ENCODE results near the gene ADAP1.

- TF ChIP-seq POLR2A (IDR thresholded peaks at IDR 0.05), result no peak
- TF ChIP-seq, protein P1, sequence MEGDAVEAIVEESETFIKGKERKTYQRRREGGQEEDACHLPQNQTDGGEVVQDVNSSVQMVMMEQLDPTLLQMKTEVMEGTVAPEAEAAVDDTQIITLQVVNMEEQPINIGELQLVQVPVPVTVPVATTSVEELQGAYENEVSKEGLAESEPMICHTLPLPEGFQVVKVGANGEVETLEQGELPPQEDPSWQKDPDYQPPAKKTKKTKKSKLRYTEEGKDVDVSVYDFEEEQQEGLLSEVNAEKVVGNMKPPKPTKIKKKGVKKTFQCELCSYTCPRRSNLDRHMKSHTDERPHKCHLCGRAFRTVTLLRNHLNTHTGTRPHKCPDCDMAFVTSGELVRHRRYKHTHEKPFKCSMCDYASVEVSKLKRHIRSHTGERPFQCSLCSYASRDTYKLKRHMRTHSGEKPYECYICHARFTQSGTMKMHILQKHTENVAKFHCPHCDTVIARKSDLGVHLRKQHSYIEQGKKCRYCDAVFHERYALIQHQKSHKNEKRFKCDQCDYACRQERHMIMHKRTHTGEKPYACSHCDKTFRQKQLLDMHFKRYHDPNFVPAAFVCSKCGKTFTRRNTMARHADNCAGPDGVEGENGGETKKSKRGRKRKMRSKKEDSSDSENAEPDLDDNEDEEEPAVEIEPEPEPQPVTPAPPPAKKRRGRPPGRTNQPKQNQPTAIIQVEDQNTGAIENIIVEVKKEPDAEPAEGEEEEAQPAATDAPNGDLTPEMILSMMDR (IDR thresholded peaks at IDR 0.05), result no peak
Observed at GRCh38 chr7:886626-887487, 67.6 kb downstream of the ADAP1 start.

Measured in adrenal gland (tissue), 5 donors.